Caco-2 (cell line): ENCODE results near the gene PDE4D. TPM values are rescaled to one million over a fixed set of nuclear protein-coding genes. Genes with fewer than 3 reads are reported as not detected.

ENCODE experiments used
- BruUV-seq: library from RNA; stranded (reverse); fragments of 400-500 nt; replicated peaks from 2 replicates; lab custom pipeline; 2021; lab: Mats Ljungman, UMichigan
- CTCF ChIA-PET: fragments of 300-600 bp; sonication (Branson Sonifier 250); formaldehyde crosslinking; loops from one replicate; lab custom pipeline; 2022; ENCODE audit warnings: antibody characterized with exemption; lab: Charles Lee
- POLR2A ChIA-PET: fragments of 300-600 bp; sonication (Branson Sonifier 250); formaldehyde crosslinking; loops from one replicate; lab custom pipeline; 2022; ENCODE audit warnings: antibody characterized with exemption; lab: Charles Lee
- DNase-seq, 2 experiments: peaks; one replicate each; pipeline versions ENCODE4 v3.0.0 to v3.0.0-alpha.2; 2020 to 2022
- H3K27me3 ChIP-seq: replicated peaks from 2 replicates; pipeline ENCODE4 v1.6.0; 2011; ENCODE audit warnings: low read length; ENCODE audit not compliant: control insufficient read depth, insufficient read depth
- H3K36me3 ChIP-seq: 2 replicates; pipeline ENCODE4 v1.5.1; 2011; ENCODE audit warnings: low read length; ENCODE audit not compliant: control insufficient read depth, insufficient read depth
- H3K4me1 ChIP-seq: fragments of 250-450 bp; sonication (Bioruptor Pico); 2 replicates; pipeline ENCODE4 v1.5.1; 2020; ENCODE audit warnings: mild to moderate bottlenecking
- H3K4me3 ChIP-seq: 2 replicates; pipeline ENCODE4 v1.5.1; 2011; ENCODE audit warnings: low read depth, mild to moderate bottlenecking, control low read depth, low read length
- H3K9me3 ChIP-seq: fragments of 250-450 bp; sonication (Bioruptor Pico); 2 replicates; pipeline ENCODE4 v1.5.1; 2020; ENCODE audit warnings: mild to moderate bottlenecking, moderate library complexity
- H3K27ac Mint-ChIP-seq: one replicate; pipeline ENCODE4 v1.8.0; 2022; ENCODE audit warnings: mixed read lengths; ENCODE audit not compliant: unreplicated experiment
- H3K27me3 Mint-ChIP-seq: one replicate; pipeline ENCODE4 v1.8.0; 2022; ENCODE audit warnings: mixed read lengths; ENCODE audit not compliant: insufficient read depth, unreplicated experiment
- H3K36me3 Mint-ChIP-seq: one replicate; pipeline ENCODE4 v1.8.0; 2022; ENCODE audit warnings: mild to moderate bottlenecking, mixed read lengths; ENCODE audit not compliant: insufficient read depth, unreplicated experiment
- H3K4me1 Mint-ChIP-seq: one replicate; pipeline ENCODE4 v1.8.0; 2022; ENCODE audit warnings: low read depth, mixed read lengths; ENCODE audit not compliant: unreplicated experiment
- H3K4me3 Mint-ChIP-seq: one replicate; pipeline ENCODE4 v1.8.0; 2022; ENCODE audit warnings: mild to moderate bottlenecking, moderate library complexity, mixed read lengths; ENCODE audit not compliant: unreplicated experiment
- H3K9me3 Mint-ChIP-seq: one replicate; pipeline ENCODE4 v1.8.0; 2022; ENCODE audit warnings: mixed read lengths; ENCODE audit not compliant: unreplicated experiment
- CTCF ChIP-seq, 2 experiments: fragments of 200-600 bp in 1 of 2; IDR thresholded peaks; 1 replicate in 1 of 2; 2 replicates in 1 of 2; pipeline versions ENCODE4 v1.5.1 to v1.8.0; 2011 to 2022; ENCODE audit warnings: antibody characterized with exemption in 1 of 2, control low read depth in 1 of 2, inconsistent platforms in 1 of 2, low read depth in 1 of 2, low read length in 1 of 2, mild to moderate bottlenecking in 1 of 2, moderate library complexity in 1 of 2; ENCODE audit not compliant: insufficient read depth in 1 of 2, severe bottlenecking in 1 of 2, unreplicated experiment in 1 of 2
- intact Hi-C: fragments of 100-400 bp; cut with micrococcal nuclease; formaldehyde crosslinking; loops from one replicate; pipeline ENCODE4 v1.10.0; 2022; ENCODE audit not compliant: unreplicated experiment
- total RNA-seq: library from RNA; stranded (reverse); gene quantifications from 2 replicates; pipeline ENCODE4 v1.2.3, GENCODE V29; 2022

PDE4D gene
- total RNA-seq, 1 experiment from 2014 or later = 89.8 TPM

- no peaks in the 10 kb centered on the region for H3K36me3 Mint-ChIP-seq
- POLR2A ChIA-PET = no interaction called here
- H3K27ac Mint-ChIP-seq = no peak overlapping the region
- peaks cover 11% of the 10 kb centered on the region for H3K9me3 Mint-ChIP-seq
- H3K27me3 ChIP-seq = no peaks in the 10 kb centered on the region
- intact Hi-C loops = no loop called here
- CTCF ChIA-PET = no interaction called here
- TF ChIP-seq CTCF (IDR thresholded peaks at IDR 0.05; ENCODE audit: insufficient read depth in 1 of 2, low read depth in 1 of 2, low read length in 1 of 2, severe bottlenecking in 1 of 2, unreplicated experiment in 1 of 2) = no peak
- H3K9me3 ChIP-seq = no peaks in the 10 kb centered on the region
- no peak overlapping the region for H3K4me3 ChIP-seq
- H3K4me1 Mint-ChIP-seq = peaks cover 13% of the 10 kb centered on the region
- H3K27me3 Mint-ChIP-seq = no peaks in the 10 kb centered on the region
- peaks cover 11% of the 10 kb centered on the region for H3K4me1 ChIP-seq
- no peak for DNase-seq
- BruUV-seq = no TSS peak
- H3K36me3 ChIP-seq = no peaks in the 10 kb centered on the region
- H3K4me3 Mint-ChIP-seq = no peak overlapping the region
These were observed 301.4 kb downstream of the PDE4D start for GRCh38 chr5:59592101-59592500.

GRCh38 chr5:59591162-59591561 lies 302.4 kb downstream of the PDE4D start:
- intact Hi-C loops = no loop called here
- no peak overlapping the region for H3K27ac Mint-ChIP-seq
- Histone ChIP-seq H3K4me3 (no peak overlapping the region), H3K4me1 (peaks cover 11% of the 10 kb centered on the region), H3K36me3 (no peaks in the 10 kb centered on the region), H3K27me3 (no peaks in the 10 kb centered on the region), H3K9me3 (no peaks in the 10 kb centered on the region)
- peaks cover 15% of the 10 kb centered on the region for H3K4me1 Mint-ChIP-seq
- no peak for DNase-seq
- no peaks in the 10 kb centered on the region for H3K27me3 Mint-ChIP-seq
- H3K36me3 Mint-ChIP-seq = no peaks in the 10 kb centered on the region
- BruUV-seq = no TSS peak
- H3K9me3 Mint-ChIP-seq = peaks cover 11% of the 10 kb centered on the region
- ChIA-PET POLR2A (no interaction called here), CTCF (no interaction called here)
- H3K4me3 Mint-ChIP-seq = no peak overlapping the region
- no peak for TF ChIP-seq CTCF (IDR thresholded peaks at IDR 0.05; ENCODE audit: insufficient read depth in 1 of 2, low read depth in 1 of 2, low read length in 1 of 2, severe bottlenecking in 1 of 2, unreplicated experiment in 1 of 2)

- Histone ChIP-seq H3K4me3 (no peak overlapping the region), H3K9me3 (no peaks in the 10 kb centered on the region), H3K4me1 (peaks cover 17% of the 10 kb centered on the region), H3K36me3 (no peaks in the 10 kb centered on the region), H3K27me3 (no peaks in the 10 kb centered on the region)
- ChIA-PET POLR2A (no interaction called here), CTCF (no interaction called here)
- BruUV-seq = no TSS peak
- H3K4me1 Mint-ChIP-seq = peaks cover 15% of the 10 kb centered on the region
- no peak overlapping the region for H3K27ac Mint-ChIP-seq
- H3K36me3 Mint-ChIP-seq = no peaks in the 10 kb centered on the region
- H3K4me3 Mint-ChIP-seq = no peak overlapping the region
- no peaks in the 10 kb centered on the region for H3K9me3 Mint-ChIP-seq
- DNase-seq = no peak
- no peaks in the 10 kb centered on the region for H3K27me3 Mint-ChIP-seq
- TF ChIP-seq CTCF (IDR thresholded peaks at IDR 0.05; ENCODE audit: insufficient read depth in 1 of 2, low read depth in 1 of 2, low read length in 1 of 2, severe bottlenecking in 1 of 2, unreplicated experiment in 1 of 2) = no peak
- intact Hi-C loops = loop anchor here (1.0 to 5.0 kb wide), 3 partner anchors 36 to 197 kb away; no protein-coding TSS in a partner anchor
These were observed 304.6 kb downstream of the PDE4D start for GRCh38 chr5:59588922-59589321.
